ENCODE measurements around the gene VWA5B1.

VWA5B1 gene

DNA sequence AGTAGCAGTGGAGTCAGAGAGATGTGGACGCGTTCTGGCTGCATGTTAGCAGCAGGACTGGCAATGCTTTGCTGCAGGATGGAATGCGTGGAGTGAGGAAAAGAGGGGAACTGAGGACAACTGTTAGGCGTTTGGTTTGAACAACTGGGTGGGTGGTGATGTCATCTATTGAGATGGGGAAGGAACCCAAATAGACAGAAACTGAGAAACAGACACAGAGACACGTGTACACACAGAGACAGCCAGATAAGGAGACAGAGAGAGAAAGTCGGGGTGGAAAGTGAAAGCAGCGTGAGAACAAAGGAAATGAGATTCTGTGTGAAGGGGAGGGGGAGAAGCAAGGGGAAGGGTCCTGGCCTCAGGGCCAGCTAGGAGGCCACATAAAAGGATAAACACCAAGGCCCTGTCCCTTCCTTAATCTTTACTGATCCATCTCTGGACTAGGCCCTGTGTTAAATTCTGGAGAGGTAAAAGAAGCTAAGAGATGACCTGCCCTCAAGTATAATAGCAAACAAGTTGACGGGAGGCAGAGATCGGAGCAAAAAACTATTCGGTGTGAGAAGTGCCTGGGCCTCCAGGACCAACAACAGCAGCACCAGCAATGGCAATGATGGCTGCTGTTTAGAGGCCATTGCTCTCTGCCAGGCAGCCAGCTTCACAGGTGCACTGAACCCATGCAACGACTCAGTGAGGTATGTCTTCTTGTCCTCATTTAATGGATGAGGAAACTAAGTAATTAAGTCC, 31.6 kb downstream of the VWA5B1 start:
- DNase-seq (ENCODE audit: low read depth), result no peak
- TF ChIP-seq, protein P1, sequence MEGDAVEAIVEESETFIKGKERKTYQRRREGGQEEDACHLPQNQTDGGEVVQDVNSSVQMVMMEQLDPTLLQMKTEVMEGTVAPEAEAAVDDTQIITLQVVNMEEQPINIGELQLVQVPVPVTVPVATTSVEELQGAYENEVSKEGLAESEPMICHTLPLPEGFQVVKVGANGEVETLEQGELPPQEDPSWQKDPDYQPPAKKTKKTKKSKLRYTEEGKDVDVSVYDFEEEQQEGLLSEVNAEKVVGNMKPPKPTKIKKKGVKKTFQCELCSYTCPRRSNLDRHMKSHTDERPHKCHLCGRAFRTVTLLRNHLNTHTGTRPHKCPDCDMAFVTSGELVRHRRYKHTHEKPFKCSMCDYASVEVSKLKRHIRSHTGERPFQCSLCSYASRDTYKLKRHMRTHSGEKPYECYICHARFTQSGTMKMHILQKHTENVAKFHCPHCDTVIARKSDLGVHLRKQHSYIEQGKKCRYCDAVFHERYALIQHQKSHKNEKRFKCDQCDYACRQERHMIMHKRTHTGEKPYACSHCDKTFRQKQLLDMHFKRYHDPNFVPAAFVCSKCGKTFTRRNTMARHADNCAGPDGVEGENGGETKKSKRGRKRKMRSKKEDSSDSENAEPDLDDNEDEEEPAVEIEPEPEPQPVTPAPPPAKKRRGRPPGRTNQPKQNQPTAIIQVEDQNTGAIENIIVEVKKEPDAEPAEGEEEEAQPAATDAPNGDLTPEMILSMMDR (conservative IDR thresholded peaks at IDR 0.05; ENCODE audit: low read length), result no peak
- H3K4me3 ChIP-seq (ENCODE audit: low read length), result no peak overlapping the region

DNA sequence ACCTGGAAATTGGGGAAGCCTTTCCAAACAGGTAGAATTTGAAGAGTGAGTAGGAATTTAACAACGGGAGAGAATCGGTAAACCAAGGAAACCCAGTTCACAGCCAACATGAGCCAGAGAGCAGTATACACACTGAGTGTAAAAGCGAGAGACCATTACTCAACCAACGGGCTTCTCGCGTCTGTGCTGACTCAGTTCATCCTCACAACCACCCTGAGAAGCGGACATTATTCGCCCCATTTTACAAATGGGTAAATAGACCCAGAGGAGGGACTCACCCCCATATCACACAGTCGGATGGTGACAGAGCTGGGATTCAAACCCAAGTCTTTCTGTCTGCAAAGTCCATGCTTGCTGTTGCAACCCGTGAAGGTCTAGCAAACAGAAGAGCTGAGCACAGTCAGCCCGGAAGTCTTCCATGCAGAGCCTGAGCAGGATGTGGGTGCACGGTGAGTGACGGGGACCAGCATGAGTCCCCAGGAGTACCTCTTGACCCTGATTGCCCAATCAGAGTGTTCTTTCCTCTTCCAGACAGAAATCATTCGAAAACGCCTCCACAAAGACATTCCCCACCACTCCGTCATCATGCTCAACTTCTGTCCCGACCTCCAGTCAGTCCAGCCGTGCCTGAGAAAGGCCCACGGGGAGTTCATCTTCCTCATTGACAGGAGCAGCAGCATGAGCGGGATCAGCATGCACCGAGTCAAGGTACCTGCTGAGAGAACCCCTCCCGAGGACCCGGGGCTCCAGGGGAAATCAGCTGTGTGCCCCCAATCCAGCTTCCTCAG, 32.3 kb downstream of the VWA5B1 start:
- TF ChIP-seq, protein P1 (conservative IDR thresholded peaks at IDR 0.05; ENCODE audit: low read length), result no peak
- no peak for DNase-seq (ENCODE audit: low read depth)
- H3K4me3 ChIP-seq (ENCODE audit: low read length), result no peak overlapping the region

DNA sequence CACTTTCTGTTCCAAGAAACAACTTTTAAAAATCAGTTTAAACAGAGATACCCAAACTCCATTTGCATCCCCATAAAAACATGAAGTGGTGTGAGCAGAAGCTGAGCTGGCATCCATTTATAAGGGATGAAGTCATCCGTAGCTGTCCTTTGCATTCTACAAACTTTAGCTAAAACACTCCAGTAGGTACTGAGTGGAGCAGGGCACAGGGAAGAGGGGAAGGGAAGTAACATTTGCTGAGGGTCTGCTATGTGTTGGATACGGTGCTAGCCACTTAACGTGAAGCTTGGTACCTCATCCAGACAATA, 32.9 kb downstream of the VWA5B1 start:
- TF ChIP-seq, protein P1 (conservative IDR thresholded peaks at IDR 0.05; ENCODE audit: low read length), result no peak
- no peak for DNase-seq (ENCODE audit: low read depth)
- no peak overlapping the region for H3K4me3 ChIP-seq (ENCODE audit: low read length)

DNA sequence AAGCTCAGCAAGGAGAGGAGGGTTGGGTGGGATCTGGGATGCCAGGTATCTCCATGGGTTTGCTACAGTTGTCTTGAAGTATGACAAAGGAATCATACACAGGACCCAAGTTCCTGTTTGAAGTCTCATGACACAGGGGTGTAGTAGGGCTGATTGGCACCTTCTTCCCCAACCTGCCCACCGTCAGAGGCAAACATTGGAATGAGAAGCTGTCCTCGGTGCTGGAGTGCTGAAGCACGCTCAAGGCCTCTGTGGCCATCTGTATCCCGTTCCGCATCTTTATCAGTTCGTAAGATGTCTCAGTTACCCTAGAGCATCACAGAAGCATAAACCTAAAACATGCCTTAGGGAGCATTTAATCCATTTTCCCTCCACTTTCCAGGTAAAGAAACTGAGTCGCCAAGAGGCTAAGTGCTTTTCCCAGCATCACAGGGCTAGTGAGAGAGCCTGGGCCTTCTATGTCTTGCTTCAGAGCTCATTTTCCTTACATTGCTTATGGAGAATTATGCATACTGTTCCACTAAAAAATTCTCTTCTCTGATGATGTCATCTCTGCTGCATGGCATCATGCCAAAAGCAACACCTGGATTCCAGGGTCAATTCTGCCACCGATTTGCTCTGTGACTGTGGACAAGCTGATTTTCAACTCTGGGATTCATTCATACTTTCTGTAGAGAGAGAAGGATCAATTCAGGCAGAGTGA, 34.2 kb downstream of the VWA5B1 start:
- no peak overlapping the region for H3K4me3 ChIP-seq (ENCODE audit: low read length)
- no peak for DNase-seq (ENCODE audit: low read depth)
- TF ChIP-seq, protein P1 (conservative IDR thresholded peaks at IDR 0.05; ENCODE audit: low read length), result no peak

DNA sequence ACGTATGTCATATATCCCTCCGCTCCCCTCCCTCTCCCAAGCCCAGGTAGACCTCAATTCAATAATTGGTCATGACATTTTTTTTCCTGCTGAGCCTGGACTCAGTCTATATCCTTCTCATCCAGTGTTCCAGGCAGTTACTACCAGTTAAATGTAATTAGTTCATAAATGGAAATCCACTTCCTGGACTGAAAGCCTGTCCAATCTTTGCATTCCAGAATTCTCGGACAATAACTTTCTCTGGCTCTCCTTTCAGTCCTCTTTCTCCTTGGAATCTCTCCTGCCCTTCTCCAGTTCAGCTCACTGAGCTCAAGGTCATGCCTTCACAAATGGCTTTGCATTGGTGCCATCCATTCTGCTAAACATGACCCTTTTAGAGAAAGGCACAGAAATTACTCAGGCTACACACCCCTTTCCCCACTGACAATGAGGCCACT, 34.8 kb downstream of the VWA5B1 start:
- H3K4me3 ChIP-seq (ENCODE audit: low read length), result no peak overlapping the region
- TF ChIP-seq, protein P1 (conservative IDR thresholded peaks at IDR 0.05; ENCODE audit: low read length), result no peak
- no peak for DNase-seq (ENCODE audit: low read depth)

DNA sequence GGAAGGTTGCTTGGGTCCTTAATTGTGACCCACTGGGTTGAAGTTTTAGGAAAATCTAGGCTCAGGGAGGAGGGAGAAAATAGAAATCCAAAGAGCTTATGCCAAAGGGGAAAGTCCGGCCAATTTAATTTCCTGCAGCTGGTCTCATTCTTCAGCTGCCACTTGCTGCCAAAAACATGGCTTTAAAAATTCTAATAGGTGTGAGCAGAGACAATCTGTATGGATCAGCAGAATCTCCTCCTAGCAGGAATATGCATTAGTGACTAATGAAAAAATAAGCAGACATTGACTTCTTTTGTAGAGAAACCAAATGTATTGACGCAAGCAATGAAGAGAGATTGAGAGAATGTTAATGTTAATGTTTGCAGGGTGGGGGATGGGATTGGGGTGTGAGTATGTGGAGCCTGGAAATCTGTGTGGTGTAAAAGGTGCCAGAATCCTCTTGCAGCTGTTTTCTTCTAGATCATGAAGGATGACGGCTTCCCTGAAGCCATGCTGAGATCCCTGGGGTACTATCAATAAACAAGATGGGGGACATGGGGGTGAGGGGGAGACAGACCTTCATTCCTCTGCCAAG, 35.3 kb downstream of the VWA5B1 start:
- H3K4me3 ChIP-seq (ENCODE audit: low read length), result no peak overlapping the region
- DNase-seq (ENCODE audit: low read depth), result no peak
- TF ChIP-seq, protein P1 (conservative IDR thresholded peaks at IDR 0.05; ENCODE audit: low read length), result no peak
